Head of caudate nucleus (tissue), 42 donors: ENCODE measurements around the gene ERMAP.

Experiments used
- DNase-seq, 42 donors: peaks; one replicate each; pipeline versions ENCODE4 v3.0.0 to v3.0.0-alpha.2; 2020 to 2021; ENCODE audit warnings: mixed read lengths in 7 of 42
- intact Hi-C: fragments of 100-400 bp; cut with DNase I; formaldehyde crosslinking; loops from one replicate; pipeline ENCODE4 v1.15.0; 2022

ERMAP gene

GRCh38 chr1:42816585-42817439 lies at the start of gene ERMAP, which contains the start of gene SVBP:
Gene ERMAP, plus strand, starts transcription at chr1:42817122. Its CDS starts 13,327 bp downstream, at chr1:42830449.
Gene SVBP, minus strand, starts transcription at chr1:42817397. Its CDS starts 853 bp downstream, at chr1:42816544.
- intact Hi-C loops, result loop anchor here (5.0 kb wide), 1 partner anchor 50 kb away; the partner anchor contains the start of genes C1orf50 and P3H1
- DNase-seq, result peak; percentile 76 to 98 (median 95)

- intact Hi-C loops, result loop anchor here (5.0 to 10.0 kb wide), 3 partner anchors 50 to 85 kb away; partner anchors contain the start of genes ERMAP, SVBP, YBX1 and ZNF691
- peak in 5 of 42 donors; percentile 11 to 40 (median 34) for DNase-seq
Observed at GRCh38 chr1:42767510-42768000, 49.4 kb upstream of the ERMAP start.

GRCh38 chr1:42768172-42768571 lies 48.8 kb upstream of the ERMAP start:
- intact Hi-C loops, result loop anchor here (5.0 to 10.0 kb wide), 3 partner anchors 49 to 86 kb away; partner anchors contain the start of genes ERMAP, SVBP, YBX1 and ZNF691
- DNase-seq, result no peak

- intact Hi-C loops, result loop anchor here (5.0 to 10.0 kb wide), 4 partner anchors 47 to 155 kb away; partner anchors contain the start of genes ERMAP, SVBP, YBX1 and ZNF691
- DNase-seq, result no peak
Observed at GRCh38 chr1:42769811-42770210, 47.1 kb upstream of the ERMAP start.

GRCh38 chr1:42773420-42773819 lies 43.5 kb upstream of the ERMAP start:
- intact Hi-C loops, result loop anchor here (10.0 kb wide), 1 partner anchor 151 kb away; no protein-coding TSS in a partner anchor

GRCh38 chr1:42774928-42775526 lies 41.9 kb upstream of the ERMAP start:
- peak in 3 of 42 donors; percentile 18 to 46 (median 42) for DNase-seq
- intact Hi-C loops, result loop anchor here (5.0 to 10.0 kb wide), 2 partner anchors 150 to 297 kb away; no protein-coding TSS in a partner anchor

More at GRCh38 chr1:42773420-42773819, 43.5 kb upstream of the ERMAP start:
- DNase-seq, result peak in 2 of 42 donors; percentile 20 to 32

- intact Hi-C loops, result loop anchor here (5.0 to 10.0 kb wide), 2 partner anchors 148 to 296 kb away; no protein-coding TSS in a partner anchor
- DNase-seq, result no peak
Observed at GRCh38 chr1:42776502-42776901, 40.4 kb upstream of the ERMAP start.

GRCh38 chr1:42777852-42778251 lies 39.1 kb upstream of the ERMAP start:
- intact Hi-C loops, result loop anchor here (5.0 to 10.0 kb wide), 2 partner anchors 147 to 294 kb away; no protein-coding TSS in a partner anchor
- peak in 32 of 42 donors; percentile 13 to 77 (median 48) for DNase-seq

GRCh38 chr1:42779725-42780124 lies 37.2 kb upstream of the ERMAP start:
- no peak for DNase-seq
- intact Hi-C loops, result loop anchor here (5.0 to 10.0 kb wide), 2 partner anchors 145 to 293 kb away; no protein-coding TSS in a partner anchor

- DNase-seq, result no peak
- intact Hi-C loops, result no loop called here
Observed at GRCh38 chr1:42780176-42780575, 36.7 kb upstream of the ERMAP start.

- DNase-seq, result no peak
- intact Hi-C loops, result no loop called here
Observed at GRCh38 chr1:42783092-42783491, 33.8 kb upstream of the ERMAP start.

- intact Hi-C loops, result no loop called here
- DNase-seq, result no peak
Observed at GRCh38 chr1:42784547-42784945, 32.4 kb upstream of the ERMAP start.

- DNase-seq, result peak in 37 of 42 donors; percentile 15 to 70 (median 40)
- intact Hi-C loops, result no loop called here
Observed at GRCh38 chr1:42784946-42785693, 31.8 kb upstream of the ERMAP start, which contains the start of gene TMEM269. Gene TMEM269, plus strand, starts transcription at chr1:42784991. Its CDS starts 4,903 bp downstream, at chr1:42789894.

GRCh38 chr1:42786097-42786496 lies 30.8 kb upstream of the ERMAP start:
- intact Hi-C loops, result no loop called here
- no peak for DNase-seq

GRCh38 chr1:42788021-42788420 lies 28.9 kb upstream of the ERMAP start:
- DNase-seq, result no peak
- intact Hi-C loops, result no loop called here

- intact Hi-C loops, result no loop called here
- no peak for DNase-seq
Observed at GRCh38 chr1:42793824-42794223, 23.1 kb upstream of the ERMAP start.

- no peak for DNase-seq
- intact Hi-C loops, result no loop called here
Observed at GRCh38 chr1:42797414-42797813, 19.5 kb upstream of the ERMAP start.

GRCh38 chr1:42797979-42798378 lies 18.9 kb upstream of the ERMAP start:
- intact Hi-C loops, result no loop called here
- DNase-seq, result peak in 2 of 42 donors; percentile 25 to 42
